Transverse colon (tissue), 4 donors: ENCODE data around the gene LDB2. TPM values are rescaled to one million over a fixed set of nuclear protein-coding genes. Genes with fewer than 3 reads are reported as not detected.

Experiments
- DNase-seq: peaks from one replicate; pipeline ENCODE4 v3.0.0-alpha.2; 2019
- H3K27ac ChIP-seq, 4 donors: fragments of 200-600 bp; sonication (generic); 2 replicates each; pipeline ENCODE4 v1.5.1; 2016 to 2018; ENCODE audit warnings: inconsistent platforms in 4 of 4
- H3K27me3 ChIP-seq: fragments of 200-600 bp; sonication (generic); 2 replicates; pipeline ENCODE4 v1.5.1; 2017; ENCODE audit warnings: inconsistent platforms
- H3K36me3 ChIP-seq, 4 donors: fragments of 200-600 bp; sonication (generic); 2 replicates each; pipeline ENCODE4 v1.5.1; 2017 to 2019; ENCODE audit warnings: inconsistent platforms in 4 of 4
- H3K4me1 ChIP-seq, 4 donors: fragments of 200-600 bp; sonication (generic); 2 replicates each; pipeline ENCODE4 v1.5.1; 2017 to 2020; ENCODE audit warnings: inconsistent platforms in 4 of 4
- H3K4me3 ChIP-seq, 4 donors: fragments of 200-600 bp; sonication (generic); 1 replicate in 1 of 4; 2 replicates in 3 of 4; pipeline versions ENCODE4 v1.5.1 to v1.6.1; 2017 to 2019; ENCODE audit warnings: inconsistent platforms in 4 of 4
- H3K9me3 ChIP-seq, 2 donors: fragments of 200-600 bp; sonication (generic); 2 replicates each; pipeline ENCODE4 v1.5.1; 2017 to 2019; ENCODE audit warnings: inconsistent platforms in 2 of 2
- EP300 ChIP-seq: sonication (generic); formaldehyde crosslinking; IDR thresholded peaks from one replicate; pipeline ENCODE4 v1.6.1; 2017; ENCODE audit warnings: antibody characterized with exemption, low read depth
- POLR2A ChIP-seq: fragments of 450-650 bp; IDR thresholded peaks from one replicate; pipeline ENCODE4 v1.6.1; 2016; ENCODE audit warnings: antibody characterized with exemption, mild to moderate bottlenecking, moderate library complexity
- POLR2AphosphoS5 ChIP-seq, 3 donors: sonication (generic); formaldehyde crosslinking; IDR thresholded peaks; one replicate each; pipeline ENCODE4 v1.6.1; 2016; ENCODE audit warnings: antibody characterized with exemption in 3 of 3
- WGBS, 2 donors: methylation state at CpG; one replicate each; pipeline ENCODE4 v1.1.5; 2018; ENCODE audit warnings: low coverage in 1 of 2; 5-methylcytosine and 5-hydroxymethylcytosine counted together
- in situ Hi-C, 4 donors: fragments of 200-750 bp; cut with MboI; loops; one replicate each; pipeline versions ENCODE4 v1.15.0 to v1.15.1; 2017; ENCODE audit warnings: low sequenced_read_pairs in 3 of 4, low pct_ligation_motif_present in 1 of 4, low pct_unique_long_range_greater_than_20kb in 1 of 4
- intact Hi-C: fragments of 100-400 bp; cut with DNase I; formaldehyde crosslinking; loops from one replicate; pipeline ENCODE4 v1.15.1; 2023; ENCODE audit warnings: low total_unique reads
- total RNA-seq, 4 donors: library from RNA; depleted of rRNA; stranded (reverse); fragments of >200 nt; gene quantifications; one replicate each; pipeline ENCODE4 v1.1.0, GENCODE V29; 2016
- TF ChIP-seq, protein P1 (sequence below), 5 experiments: fragments of 200-600 bp in 3 of 5; fragments of 450-650 bp in 2 of 5; sonication (generic) in 3 of 5; IDR thresholded peaks; 1 replicate in 2 of 5; 2 replicates in 3 of 5; pipeline ENCODE4 v1.5.1; 2016 to 2017; ENCODE audit warnings: antibody characterized with exemption in 5 of 5, inconsistent platforms in 3 of 5, mild to moderate bottlenecking in 2 of 5, moderate library complexity in 1 of 5

The LDB2 gene
- total RNA-seq, 4 donors from 2014 or later, result 7.0 to 46.6 (median 8.9) TPM

DNA sequence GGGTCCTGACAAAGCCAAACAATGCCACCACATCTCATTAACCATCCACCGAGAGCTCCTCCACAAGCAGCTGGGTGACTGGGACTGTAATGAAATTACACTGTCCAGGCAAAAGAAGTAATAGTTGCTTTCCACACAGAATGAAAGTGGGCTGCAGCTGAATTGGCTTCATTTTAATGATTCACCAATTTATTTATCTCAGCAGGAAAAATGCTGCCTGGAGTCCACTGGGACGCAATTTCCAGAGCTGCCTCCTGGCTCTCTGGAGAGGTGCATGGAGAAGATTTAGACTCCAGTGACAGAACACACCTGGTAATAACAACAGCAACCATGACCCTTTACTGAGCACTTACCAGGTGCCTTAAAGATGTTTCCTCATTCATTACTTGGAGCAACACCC is 226.7 kb downstream of the LDB2 start:
- Histone ChIP-seq H3K9me3 (no peaks in the 10 kb centered on the region), H3K36me3 (no peaks in the 10 kb centered on the region), H3K27ac (no peak overlapping the region), H3K27me3 (no peaks in the 10 kb centered on the region), H3K4me1 (peaks cover 0 to 6% (median 0%) of the 10 kb centered on the region in 4 donors), H3K4me3 (no peak overlapping the region)
- TF ChIP-seq POLR2AphosphoS5 (IDR thresholded peaks at IDR 0.05) (no peak), POLR2A (no peak), EP300 (no peak)
- TF ChIP-seq, protein P1, sequence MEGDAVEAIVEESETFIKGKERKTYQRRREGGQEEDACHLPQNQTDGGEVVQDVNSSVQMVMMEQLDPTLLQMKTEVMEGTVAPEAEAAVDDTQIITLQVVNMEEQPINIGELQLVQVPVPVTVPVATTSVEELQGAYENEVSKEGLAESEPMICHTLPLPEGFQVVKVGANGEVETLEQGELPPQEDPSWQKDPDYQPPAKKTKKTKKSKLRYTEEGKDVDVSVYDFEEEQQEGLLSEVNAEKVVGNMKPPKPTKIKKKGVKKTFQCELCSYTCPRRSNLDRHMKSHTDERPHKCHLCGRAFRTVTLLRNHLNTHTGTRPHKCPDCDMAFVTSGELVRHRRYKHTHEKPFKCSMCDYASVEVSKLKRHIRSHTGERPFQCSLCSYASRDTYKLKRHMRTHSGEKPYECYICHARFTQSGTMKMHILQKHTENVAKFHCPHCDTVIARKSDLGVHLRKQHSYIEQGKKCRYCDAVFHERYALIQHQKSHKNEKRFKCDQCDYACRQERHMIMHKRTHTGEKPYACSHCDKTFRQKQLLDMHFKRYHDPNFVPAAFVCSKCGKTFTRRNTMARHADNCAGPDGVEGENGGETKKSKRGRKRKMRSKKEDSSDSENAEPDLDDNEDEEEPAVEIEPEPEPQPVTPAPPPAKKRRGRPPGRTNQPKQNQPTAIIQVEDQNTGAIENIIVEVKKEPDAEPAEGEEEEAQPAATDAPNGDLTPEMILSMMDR (IDR thresholded peaks at IDR 0.05), result no peak
- intact Hi-C loops (no loop called here), in situ Hi-C loops (no loop called here)
- WGBS, 2 donors, result 66% methylated on average over 2 of the region's 2 CpGs; no CpG with 5 or more reads in 1 of the 2 donors
- no peak for DNase-seq

- intact Hi-C loops, result no loop called here
- Histone ChIP-seq H3K36me3 (no peaks in the 10 kb centered on the region), H3K4me3 (no peak overlapping the region), H3K27me3 (no peaks in the 10 kb centered on the region), H3K4me1 (peaks cover 0 to 6% (median 0%) of the 10 kb centered on the region in 4 donors), H3K27ac (no peak overlapping the region), H3K9me3 (no peaks in the 10 kb centered on the region)
- in situ Hi-C loops, result no loop called here
- no peak for DNase-seq
- WGBS, 2 donors, result 71 to 86% methylated on average over 1 of the region's 1 CpG
- no peak for TF ChIP-seq POLR2AphosphoS5 (IDR thresholded peaks at IDR 0.05)
- TF ChIP-seq, protein P1 (IDR thresholded peaks at IDR 0.05), result no peak
- no peak for TF ChIP-seq EP300
- TF ChIP-seq POLR2A, result no peak
Observed at GRCh38 chr4:16670727-16671126, 227.7 kb downstream of the LDB2 start.

DNA sequence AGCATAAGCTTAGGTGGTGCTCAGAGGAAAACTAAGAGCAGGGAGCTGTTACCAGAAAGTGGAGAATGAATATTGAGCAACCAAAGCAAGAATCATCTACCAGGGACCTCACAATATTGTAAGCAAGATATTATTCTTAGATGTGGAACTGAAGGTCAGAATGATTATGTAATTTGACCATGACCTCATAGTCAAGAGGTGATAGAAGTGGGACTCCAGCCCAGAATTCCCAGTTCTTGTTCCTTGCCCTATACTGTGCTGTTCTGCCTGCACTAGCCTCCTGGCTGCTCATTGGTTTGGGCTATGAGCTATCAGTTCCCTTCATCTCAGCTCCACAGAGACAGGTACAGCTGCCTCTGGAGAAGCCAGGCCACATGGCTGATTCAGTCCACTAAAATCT is 229.4 kb downstream of the LDB2 start:
- intact Hi-C loops (no loop called here), in situ Hi-C loops (no loop called here)
- Histone ChIP-seq H3K27me3 (no peaks in the 10 kb centered on the region), H3K4me1 (peaks cover 0 to 6% (median 0%) of the 10 kb centered on the region in 4 donors), H3K27ac (no peak overlapping the region), H3K9me3 (no peaks in the 10 kb centered on the region), H3K4me3 (no peak overlapping the region), H3K36me3 (no peaks in the 10 kb centered on the region)
- DNase-seq, result no peak
- no peak for TF ChIP-seq POLR2A
- no peak for TF ChIP-seq EP300
- TF ChIP-seq POLR2AphosphoS5 (IDR thresholded peaks at IDR 0.05), result no peak
- TF ChIP-seq, protein P1 (IDR thresholded peaks at IDR 0.05), result no peak

- in situ Hi-C loops (no loop called here), intact Hi-C loops (no loop called here)
- H3K4me1 ChIP-seq, result peaks cover 0 to 6% (median 0%) of the 10 kb centered on the region in 4 donors
Observed at GRCh38 chr4:16668488-16668887, 230.0 kb downstream of the LDB2 start.

DNA sequence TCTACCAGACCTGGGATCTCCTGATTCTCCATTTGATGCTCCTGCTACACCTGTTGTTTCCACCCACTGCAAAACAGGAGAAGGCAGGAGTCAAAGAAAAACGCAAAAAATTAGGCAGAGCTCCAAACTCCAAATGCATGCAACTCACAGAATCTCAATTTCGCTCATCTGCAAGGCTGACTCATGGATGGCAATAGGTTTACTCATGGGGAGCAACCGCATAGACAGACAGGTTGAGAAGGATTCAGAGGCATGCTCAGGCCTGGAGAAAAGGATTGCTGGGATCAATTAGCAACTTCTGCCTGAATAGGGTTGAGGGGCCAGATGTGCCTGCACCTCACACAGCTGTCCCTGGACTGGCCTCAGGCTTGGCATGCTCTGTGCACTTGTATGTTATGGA is 231.0 kb downstream of the LDB2 start:
- Histone ChIP-seq H3K27me3 (no peaks in the 10 kb centered on the region), H3K4me1 (peaks cover 0 to 5% (median 0%) of the 10 kb centered on the region in 4 donors), H3K9me3 (no peaks in the 10 kb centered on the region), H3K36me3 (no peaks in the 10 kb centered on the region), H3K4me3 (no peak overlapping the region), H3K27ac (no peak overlapping the region)
- DNase-seq, result no peak
- 67 to 82% methylated on average over 3 of the region's 3 CpGs for WGBS, 2 donors
- TF ChIP-seq POLR2A (no peak), POLR2AphosphoS5 (IDR thresholded peaks at IDR 0.05) (no peak), EP300 (no peak)
- TF ChIP-seq, protein P1 (IDR thresholded peaks at IDR 0.05), result no peak
- intact Hi-C loops (no loop called here), in situ Hi-C loops (no loop called here)

More at GRCh38 chr4:16668488-16668887, 230.0 kb downstream of the LDB2 start:
- Histone ChIP-seq H3K36me3 (no peaks in the 10 kb centered on the region), H3K27me3 (no peaks in the 10 kb centered on the region), H3K4me3 (no peak overlapping the region), H3K9me3 (no peaks in the 10 kb centered on the region), H3K27ac (no peak overlapping the region)
- DNase-seq, result no peak
- WGBS, 2 donors, result 67 to 72% methylated on average over 1 of the region's 1 CpG
- TF ChIP-seq POLR2AphosphoS5 (IDR thresholded peaks at IDR 0.05), result no peak
- TF ChIP-seq POLR2A, result no peak
